IPS DF 6.9 (cell line): ENCODE results near the gene HADH.
"Not testable (repeated sequence)": the region's sequence is repeated elsewhere in the genome, so short reads cannot be mapped to it uniquely, and the experiment has no call there.

Source experiments
- DNase-seq: peaks from one replicate; pipeline ENCODE4 v3.0.0-alpha.2; 2013; ENCODE audit warnings: low read depth, low spot score
- H3K27ac ChIP-seq: one replicate; pipeline ENCODE4 v1.5.1; 2013; ENCODE audit warnings: low read length, control low read depth
- H3K27me3 ChIP-seq: 2 replicates; pipeline ENCODE4 v1.6.1; 2013; ENCODE audit warnings: mild to moderate bottlenecking, low read length; ENCODE audit not compliant: control insufficient read depth, insufficient read depth
- H3K36me3 ChIP-seq: 2 replicates; pipeline ENCODE4 v1.6.1; 2013; ENCODE audit warnings: low read length; ENCODE audit not compliant: control insufficient read depth, insufficient read depth
- H3K4me1 ChIP-seq: 2 replicates; pipeline ENCODE4 v1.6.1; 2013; ENCODE audit warnings: low read length; ENCODE audit not compliant: control insufficient read depth, insufficient read depth
- H3K4me3 ChIP-seq: 2 replicates; pipeline ENCODE4 v1.5.1; 2013; ENCODE audit warnings: mild to moderate bottlenecking, low read length
- H3K9me3 ChIP-seq: 2 replicates; pipeline ENCODE4 v1.6.1; 2013; ENCODE audit warnings: low read length, inconsistent platforms; ENCODE audit not compliant: control insufficient read depth, insufficient read depth
- WGBS: extraction: QIAGEN DNeasy Blood & Tissue Kit; methylation state at CpG from one replicate; pipeline ENCODE4 v1.1.7; 2013; ENCODE audit warnings: mixed read lengths, missing lambda C conversion rate; ENCODE audit not compliant: insufficient read length, insufficient coverage; 5-methylcytosine and 5-hydroxymethylcytosine counted together

The HADH gene

GRCh38 chr4:107989537-107990386, at the start of gene HADH:
Gene HADH, plus strand, starts transcription at chr4:107989889. Its CDS starts 44 bp downstream, at chr4:107989933.
- peak; percentile 58 for DNase-seq
- Histone ChIP-seq H3K4me1 (no peaks in the 10 kb centered on the region), H3K27ac (no peak within 1 kb of the TSS), H3K4me3 (peak within 1 kb of the TSS; percentile 73; the same call in 1 of the 2 replicates), H3K9me3 (no peaks in the 10 kb centered on the region), H3K27me3 (no peaks in the 10 kb centered on the region), H3K36me3 (no peaks in the 10 kb centered on the region)
- no CpG with 5 or more reads among the region's 78 CpGs for WGBS

DNA sequence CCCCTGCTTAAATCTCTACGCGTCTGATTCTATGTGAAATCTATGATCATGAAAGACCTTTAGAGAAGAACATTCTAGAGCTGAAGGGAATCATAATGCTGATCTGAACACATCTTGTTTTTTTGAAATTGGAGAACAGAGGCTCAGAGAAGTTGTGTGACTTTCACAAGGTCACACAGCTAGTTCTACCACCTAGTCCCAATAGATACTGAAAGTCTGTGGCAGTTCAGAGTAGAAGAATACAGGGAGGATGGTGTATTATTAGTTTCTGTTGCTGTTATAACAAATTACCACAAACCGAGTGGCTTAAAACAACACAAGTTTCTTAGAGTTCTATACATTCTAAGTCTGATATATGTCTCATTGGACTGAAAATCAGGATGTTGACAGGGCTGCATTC, 43.9 kb upstream of the HADH start:
- no CpG with 5 or more reads among the region's 3 CpGs for WGBS
- no peak overlapping the region for H3K4me3 ChIP-seq
- no peaks in the 10 kb centered on the region for H3K9me3 ChIP-seq
- no peaks in the 10 kb centered on the region for H3K36me3 ChIP-seq
- H3K27me3 ChIP-seq = no peaks in the 10 kb centered on the region
- H3K4me1 ChIP-seq = no peaks in the 10 kb centered on the region
- no peak overlapping the region for H3K27ac ChIP-seq
- no peak for DNase-seq

- no peaks in the 10 kb centered on the region for H3K4me1 ChIP-seq
- no peak for DNase-seq
- H3K36me3 ChIP-seq = no peaks in the 10 kb centered on the region
- H3K27ac ChIP-seq = no peak overlapping the region
- no CpG with 5 or more reads among the region's 2 CpGs for WGBS
- H3K9me3 ChIP-seq = no peaks in the 10 kb centered on the region
- H3K27me3 ChIP-seq = no peaks in the 10 kb centered on the region
- H3K4me3 ChIP-seq = no peak overlapping the region
Observed at GRCh38 chr4:107950746-107951540, 38.7 kb upstream of the HADH start.

DNA sequence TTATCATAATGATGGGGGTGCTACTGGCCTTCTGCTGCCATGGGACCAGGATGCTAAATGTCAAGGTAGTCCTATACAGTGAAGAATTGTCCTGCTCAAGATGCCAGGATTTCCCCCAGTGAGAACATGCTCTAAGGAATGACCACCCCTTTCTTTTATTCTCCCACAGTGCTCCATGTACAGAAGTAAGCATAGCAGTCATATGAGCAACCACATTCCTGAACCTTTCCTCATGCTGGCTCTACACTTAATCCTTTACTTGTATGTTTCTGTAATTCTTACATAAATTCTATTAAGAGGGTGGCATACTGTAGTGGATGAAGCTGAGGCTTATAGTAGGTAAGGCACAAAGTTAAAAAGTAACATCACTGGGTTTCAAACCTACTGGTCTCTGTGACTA, 38.1 kb upstream of the HADH start:
- Histone ChIP-seq H3K27ac (no peak overlapping the region), H3K36me3 (no peaks in the 10 kb centered on the region), H3K4me3 (no peak overlapping the region), H3K4me1 (no peaks in the 10 kb centered on the region), H3K9me3 (no peaks in the 10 kb centered on the region), H3K27me3 (no peaks in the 10 kb centered on the region)
- DNase-seq = no peak

GRCh38 chr4:107956011-107956410, 33.7 kb upstream of the HADH start:
- H3K4me1 ChIP-seq = no peaks in the 10 kb centered on the region

DNA sequence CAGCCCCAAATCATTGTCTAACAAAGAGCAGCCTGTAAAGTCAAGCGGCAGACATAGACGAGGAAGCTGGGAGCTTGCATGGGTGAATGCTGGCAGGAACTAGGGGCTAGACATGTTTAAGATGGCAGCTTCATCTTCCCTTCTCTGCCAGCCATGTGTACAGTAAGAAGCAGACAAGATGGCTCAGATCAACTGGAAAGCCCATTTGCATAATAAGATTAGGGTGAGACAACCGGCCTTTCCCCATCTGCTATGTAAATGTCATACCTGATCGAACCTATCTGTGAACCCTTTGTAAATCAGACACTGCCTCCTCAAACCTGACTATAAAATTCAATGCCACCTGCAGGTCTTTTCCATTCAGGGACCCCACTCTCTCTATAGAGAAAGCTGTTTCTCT, 22.8 kb upstream of the HADH start:
- Histone ChIP-seq H3K4me3 (no peak overlapping the region), H3K4me1 (no peaks in the 10 kb centered on the region), H3K9me3 (no peaks in the 10 kb centered on the region), H3K27me3 (no peaks in the 10 kb centered on the region), H3K36me3 (no peaks in the 10 kb centered on the region), H3K27ac (no peak overlapping the region)
- no CpG with 5 or more reads among the region's 4 CpGs for whole genome bisulfite sequencing
- no peak for DNase-seq

More at GRCh38 chr4:107956011-107956410, 33.7 kb upstream of the HADH start:
- no peaks in the 10 kb centered on the region for H3K9me3 ChIP-seq
- no CpG with 5 or more reads among the region's 1 CpG for WGBS
- no peak overlapping the region for H3K4me3 ChIP-seq
- no peak overlapping the region for H3K27ac ChIP-seq
- DNase-seq = no peak
- H3K36me3 ChIP-seq = no peaks in the 10 kb centered on the region
- H3K27me3 ChIP-seq = no peaks in the 10 kb centered on the region

GRCh38 chr4:107967519-107967918, 22.2 kb upstream of the HADH start:
- not testable (repeated sequence) for H3K4me1 ChIP-seq, H3K36me3 ChIP-seq, H3K27ac ChIP-seq, H3K4me3 ChIP-seq, H3K27me3 ChIP-seq, DNase-seq, H3K9me3 ChIP-seq

GRCh38 chr4:107967921-107968320, 21.8 kb upstream of the HADH start:
- not testable (repeated sequence) for H3K36me3 ChIP-seq, H3K9me3 ChIP-seq, H3K27me3 ChIP-seq, H3K27ac ChIP-seq, DNase-seq, H3K4me1 ChIP-seq, H3K4me3 ChIP-seq
- WGBS = no CpG with 5 or more reads among the region's 1 CpG

- Histone ChIP-seq H3K27ac (no peak overlapping the region), H3K4me1 (no peaks in the 10 kb centered on the region), H3K27me3 (no peaks in the 10 kb centered on the region), H3K36me3 (no peaks in the 10 kb centered on the region), H3K9me3 (no peaks in the 10 kb centered on the region), H3K4me3 (no peak overlapping the region)
- no CpG with 5 or more reads among the region's 12 CpGs for WGBS
- DNase-seq = no peak
Observed at GRCh38 chr4:107970063-107970798, 19.5 kb upstream of the HADH start.

DNA sequence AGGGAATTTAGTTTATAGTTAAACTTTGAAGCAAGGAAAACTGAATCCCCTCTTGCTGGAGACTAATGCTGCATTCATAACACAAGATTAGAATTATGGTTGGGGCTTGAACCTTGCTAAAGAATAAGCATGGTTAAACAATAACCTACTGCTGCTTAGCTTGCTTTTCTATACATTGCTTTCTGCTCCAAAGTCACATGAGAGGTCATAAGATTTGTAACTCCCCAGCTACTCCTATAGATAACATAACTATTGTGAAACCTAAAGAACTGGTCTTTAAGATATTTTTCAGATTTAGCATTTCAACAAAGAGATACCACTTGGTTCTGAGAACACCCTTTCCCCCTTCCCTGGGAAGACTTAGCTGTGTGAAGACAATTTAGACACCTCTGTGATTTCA, 17.1 kb upstream of the HADH start:
- Histone ChIP-seq H3K4me3 (no peak overlapping the region), H3K9me3 (no peaks in the 10 kb centered on the region), H3K4me1 (no peaks in the 10 kb centered on the region)

More for the DNA sequence above, 17.1 kb upstream of the HADH start:
- H3K36me3 ChIP-seq = no peaks in the 10 kb centered on the region
- no peaks in the 10 kb centered on the region for H3K27me3 ChIP-seq
- H3K27ac ChIP-seq = no peak overlapping the region
- DNase-seq = no peak
